A673 (cell line): Measurements from ENCODE around the gene NINJ2.
"Not testable (repeated sequence)": the region's sequence is repeated elsewhere in the genome, so short reads cannot be mapped to it uniquely, and the experiment has no call there.

ENCODE experiments used
- EZH2 ChIP-seq: fragments of 200-600 bp; sonication (generic); IDR thresholded peaks from 2 replicates; pipeline ENCODE4 v1.6.1; 2017; ENCODE audit warnings: borderline replicate concordance, low read depth, mild to moderate bottlenecking, mixed read lengths, antibody characterized with exemption, low read length; ENCODE audit not compliant: poor library complexity, severe bottlenecking
- TF ChIP-seq, protein P1 (sequence below): fragments of 300-800, 200-600 bp; sonication (generic); conservative IDR thresholded peaks from 2 replicates; pipeline ENCODE4 v1.5.1; 2017; ENCODE audit warnings: low read depth, mild to moderate bottlenecking, antibody characterized with exemption, low read length, moderate library complexity, mixed read lengths

DNA sequence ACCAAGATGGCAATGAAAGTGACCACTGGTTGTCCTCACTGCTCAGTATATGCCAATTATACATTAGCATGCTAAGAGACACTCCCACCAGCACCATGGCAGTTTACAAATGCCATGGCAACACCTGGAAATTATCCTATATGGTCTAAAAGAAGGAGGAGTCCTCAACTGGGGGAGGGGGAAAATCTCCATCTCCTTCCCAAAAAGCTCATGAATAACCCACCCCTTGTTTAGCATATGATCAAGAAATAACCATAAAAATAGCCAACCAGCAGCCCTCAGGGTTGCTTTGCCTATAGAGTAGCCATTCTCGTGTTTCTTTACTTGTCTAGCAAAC lies 34.5 kb downstream of the NINJ2 start:
- TF ChIP-seq, protein P1, sequence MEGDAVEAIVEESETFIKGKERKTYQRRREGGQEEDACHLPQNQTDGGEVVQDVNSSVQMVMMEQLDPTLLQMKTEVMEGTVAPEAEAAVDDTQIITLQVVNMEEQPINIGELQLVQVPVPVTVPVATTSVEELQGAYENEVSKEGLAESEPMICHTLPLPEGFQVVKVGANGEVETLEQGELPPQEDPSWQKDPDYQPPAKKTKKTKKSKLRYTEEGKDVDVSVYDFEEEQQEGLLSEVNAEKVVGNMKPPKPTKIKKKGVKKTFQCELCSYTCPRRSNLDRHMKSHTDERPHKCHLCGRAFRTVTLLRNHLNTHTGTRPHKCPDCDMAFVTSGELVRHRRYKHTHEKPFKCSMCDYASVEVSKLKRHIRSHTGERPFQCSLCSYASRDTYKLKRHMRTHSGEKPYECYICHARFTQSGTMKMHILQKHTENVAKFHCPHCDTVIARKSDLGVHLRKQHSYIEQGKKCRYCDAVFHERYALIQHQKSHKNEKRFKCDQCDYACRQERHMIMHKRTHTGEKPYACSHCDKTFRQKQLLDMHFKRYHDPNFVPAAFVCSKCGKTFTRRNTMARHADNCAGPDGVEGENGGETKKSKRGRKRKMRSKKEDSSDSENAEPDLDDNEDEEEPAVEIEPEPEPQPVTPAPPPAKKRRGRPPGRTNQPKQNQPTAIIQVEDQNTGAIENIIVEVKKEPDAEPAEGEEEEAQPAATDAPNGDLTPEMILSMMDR, result not testable (repeated sequence)
- not testable (repeated sequence) for TF ChIP-seq EZH2
